Neural cell (in vitro differentiated cells): ENCODE results near the gene DNAH10. TPM values are rescaled to one million over a fixed set of nuclear protein-coding genes. Genes with fewer than 3 reads are reported as not detected.

ENCODE experiments used
- H2AFZ ChIP-seq: fragments of 200-600, 300-800 bp; sonication (generic), shearing (Covaris generic); 2 replicates; pipeline ENCODE4 v1.6.0; 2014; ENCODE audit warnings: low read depth, mild to moderate bottlenecking, antibody characterized with exemption, low read length, moderate library complexity
- H3F3A ChIP-seq: fragments of 200-600 bp; shearing (Covaris generic); 2 replicates; pipeline ENCODE4 v1.6.1; 2016; ENCODE audit warnings: mild to moderate bottlenecking, moderate library complexity, mixed read lengths, antibody characterized with exemption, low read length; ENCODE audit not compliant: insufficient read depth, poor library complexity, severe bottlenecking
- H3K27ac ChIP-seq: fragments of 200-600, 300-800 bp; sonication (generic), shearing (Covaris generic); 2 replicates; pipeline ENCODE4 v1.5.1; 2014; ENCODE audit warnings: mild to moderate bottlenecking, low read length, moderate library complexity
- H3K27me3 ChIP-seq: fragments of 300-800, 200-600 bp; sonication (generic), shearing (Covaris generic); 2 replicates; pipeline ENCODE4 v1.6.0; 2014; ENCODE audit warnings: mild to moderate bottlenecking, low read depth, low read length, moderate library complexity; ENCODE audit not compliant: insufficient read depth
- H3K36me3 ChIP-seq: fragments of 300-800, 200-600 bp; sonication (generic), shearing (Covaris generic); 2 replicates; pipeline ENCODE4 v1.5.1; 2014; ENCODE audit warnings: mild to moderate bottlenecking, antibody characterized with exemption, low read length, moderate library complexity; ENCODE audit not compliant: insufficient read depth
- H3K4me2 ChIP-seq: fragments of 300-800, 200-600 bp; sonication (generic), shearing (Covaris generic); 2 replicates; pipeline ENCODE4 v1.6.0; 2014; ENCODE audit warnings: mild to moderate bottlenecking, low read length
- H3K4me3 ChIP-seq: fragments of 300-800, 200-600 bp; sonication (generic), shearing (Covaris generic); 2 replicates; pipeline ENCODE4 v1.5.1; 2014; ENCODE audit warnings: mild to moderate bottlenecking, low read length, moderate library complexity
- H3K79me2 ChIP-seq: fragments of 200-600 bp; shearing (Covaris generic); replicated peaks from 2 replicates; pipeline ENCODE4 v1.6.0; 2014; ENCODE audit warnings: mild to moderate bottlenecking, low read length, moderate library complexity; ENCODE audit not compliant: insufficient read depth
- H3K9ac ChIP-seq: fragments of 300-800, 200-600 bp; sonication (generic), shearing (Covaris generic); 2 replicates; pipeline ENCODE4 v1.6.1; 2016; ENCODE audit warnings: mild to moderate bottlenecking, low read length, mixed read lengths
- H3K9me2 ChIP-seq: fragments of 200-600 bp; shearing (Covaris generic); 2 replicates; pipeline ENCODE4 v1.6.1; 2016; ENCODE audit warnings: mild to moderate bottlenecking, low read length, mixed read lengths; ENCODE audit not compliant: insufficient read depth
- H3K9me3 ChIP-seq: fragments of 200-600, 300-800 bp; sonication (generic), shearing (Covaris generic); 2 replicates; pipeline ENCODE4 v1.6.1; 2016; ENCODE audit warnings: mild to moderate bottlenecking, mixed run types, low read length, moderate library complexity, mixed read lengths
- H4K20me1 ChIP-seq: fragments of 200-600 bp; shearing (Covaris generic); 2 replicates; pipeline ENCODE4 v1.6.1; 2016; ENCODE audit warnings: mild to moderate bottlenecking, mixed run types; ENCODE audit not compliant: insufficient read depth
- CTCF ChIP-seq: fragments of 450-650 bp; IDR thresholded peaks from 2 replicates; pipeline ENCODE4 v1.5.1; 2014; ENCODE audit warnings: antibody characterized with exemption, mild to moderate bottlenecking, moderate library complexity; ENCODE audit not compliant: poor library complexity, severe bottlenecking
- EP300 ChIP-seq: fragments of 450-650 bp; conservative IDR thresholded peaks from 2 replicates; pipeline ENCODE4 v1.6.1; 2014; ENCODE audit warnings: antibody characterized with exemption, mild to moderate bottlenecking, moderate library complexity; ENCODE audit not compliant: poor library complexity, severe bottlenecking
- EZH2 ChIP-seq: fragments of 200-600, 300-800 bp; shearing (Covaris generic), sonication (generic); IDR thresholded peaks from 2 replicates; pipeline ENCODE4 v1.6.1; 2014; ENCODE audit warnings: antibody characterized with exemption, low read length, borderline replicate concordance, mild to moderate bottlenecking; ENCODE audit not compliant: insufficient read depth, poor library complexity, severe bottlenecking
- MXI1 ChIP-seq: fragments of 450-650 bp; conservative IDR thresholded peaks from 2 replicates; pipeline ENCODE4 v1.6.1; 2014; ENCODE audit warnings: antibody characterized with exemption, mild to moderate bottlenecking; ENCODE audit not compliant: poor library complexity, severe bottlenecking
- POLR2AphosphoS5 ChIP-seq: IDR thresholded peaks from 2 replicates; pipeline ENCODE4 v1.6.1; 2012
- REST ChIP-seq: IDR thresholded peaks from 2 replicates; pipeline ENCODE4 v1.6.1; 2012; ENCODE audit warnings: borderline replicate concordance
- SMC3 ChIP-seq: fragments of 450-650 bp; conservative IDR thresholded peaks from 2 replicates; pipeline ENCODE4 v1.6.1; 2014; ENCODE audit warnings: antibody characterized with exemption, mild to moderate bottlenecking, moderate library complexity; ENCODE audit not compliant: poor library complexity
- TAF1 ChIP-seq: IDR thresholded peaks from 2 replicates; pipeline ENCODE4 v1.6.1; 2012; ENCODE audit warnings: low read depth
- polyA plus RNA-seq: library from polyadenylated mRNA; depleted of rRNA; stranded (reverse); fragments of >200 nt; gene quantifications from 2 replicates; pipeline ENCODE4 v1.2.3, GENCODE V29; 2014

DNAH10 gene
- polyA plus RNA-seq, 1 donor from 2014 or later, result 1.9 TPM

GRCh38 chr12:123798518-123798917 lies 36.4 kb downstream of the DNAH10 start:
- Histone ChIP-seq H2AFZ (no peak overlapping the region), H3K27me3 (no peaks in the 10 kb centered on the region), H3K9me2 (no peaks in the 10 kb centered on the region), H3K9me3 (no peaks in the 10 kb centered on the region), H3F3A (no peaks in the 10 kb centered on the region), H4K20me1 (no peaks in the 10 kb centered on the region), H3K79me2 (no peaks in the 10 kb centered on the region), H3K4me2 (no peak overlapping the region), H3K9ac (no peak overlapping the region), H3K27ac (no peak overlapping the region), H3K4me3 (no peak overlapping the region), H3K36me3 (no peaks in the 10 kb centered on the region)
- TF ChIP-seq CTCF, result no peak
- TF ChIP-seq SMC3, result no peak
- TF ChIP-seq EP300, result no peak
- TF ChIP-seq REST, result no peak
- TF ChIP-seq MXI1, result no peak
- no peak for TF ChIP-seq POLR2AphosphoS5

- Histone ChIP-seq H3K36me3 (no peaks in the 10 kb centered on the region), H3K9me2 (no peaks in the 10 kb centered on the region), H3K4me2 (no peak overlapping the region), H3K4me3 (no peak overlapping the region), H3F3A (no peaks in the 10 kb centered on the region), H3K9me3 (no peaks in the 10 kb centered on the region), H3K27ac (no peak overlapping the region), H4K20me1 (no peaks in the 10 kb centered on the region), H3K27me3 (no peaks in the 10 kb centered on the region), H2AFZ (no peak overlapping the region), H3K9ac (no peak overlapping the region), H3K79me2 (no peaks in the 10 kb centered on the region)
- TF ChIP-seq POLR2AphosphoS5, result no peak
- no peak for TF ChIP-seq REST
- no peak for TF ChIP-seq EZH2
- TF ChIP-seq EP300, result no peak
- TF ChIP-seq MXI1, result no peak
- TF ChIP-seq TAF1, result no peak
- no peak for TF ChIP-seq CTCF
- no peak for TF ChIP-seq SMC3
These were observed 37.1 kb downstream of the DNAH10 start for GRCh38 chr12:123799227-123799626.
